SK-N-SH treated with all-trans-retinoic acid at 6 μM for 48 hours (cell line): ENCODE data around the gene TEAD3.

ENCODE experiments used
- ARNTL ChIP-seq: fragments of 450-650 bp; formaldehyde crosslinking; IDR thresholded peaks from 2 replicates; pipeline ENCODE4 v1.5.0; 2020; ENCODE audit warnings: low read depth, mild to moderate bottlenecking, moderate library complexity, borderline replicate concordance
- CSRNP3 ChIP-seq: fragments of 250-450 bp; sonication (Bioruptor Pico); IDR thresholded peaks from 2 replicates; pipeline ENCODE4 v1.5.1; 2021; ENCODE audit warnings: mild to moderate bottlenecking, moderate library complexity
- ISL1 ChIP-seq: fragments of 250-450 bp; sonication (Bioruptor Pico); IDR thresholded peaks from 2 replicates; pipeline ENCODE4 v2.1.2; 2022; ENCODE audit warnings: mild to moderate bottlenecking, moderate library complexity
- OSR1 ChIP-seq: fragments of 250-450 bp; sonication (Bioruptor Pico); IDR thresholded peaks from 2 replicates; pipeline ENCODE4 v1.8.0; 2022; ENCODE audit warnings: moderate library complexity, mild to moderate bottlenecking, inconsistent platforms
- POU6F1 ChIP-seq: fragments of 250-450 bp; sonication (Bioruptor Pico); IDR thresholded peaks from 2 replicates; pipeline ENCODE4 v1.8.0; 2021; ENCODE audit warnings: low read depth, mild to moderate bottlenecking, moderate library complexity, borderline replicate concordance
- PPARA ChIP-seq: fragments of 250-450 bp; sonication (Bioruptor Pico); IDR thresholded peaks from 2 replicates; pipeline ENCODE4 v1.5.0; 2020; ENCODE audit warnings: mild to moderate bottlenecking, borderline replicate concordance
- RARB ChIP-seq: fragments of 250-450 bp; sonication (Bioruptor Pico); IDR thresholded peaks from 2 replicates; pipeline ENCODE4 v1.8.0; 2021; ENCODE audit warnings: mild to moderate bottlenecking, moderate library complexity
- TCF4 ChIP-seq: fragments of 250-450 bp; sonication (Bioruptor Pico); IDR thresholded peaks from 2 replicates; pipeline ENCODE4 v1.8.0; 2021; ENCODE audit warnings: mild to moderate bottlenecking, moderate library complexity, borderline replicate concordance
- TOX ChIP-seq: fragments of 250-450 bp; sonication (Bioruptor Pico); IDR thresholded peaks from 2 replicates; pipeline ENCODE4 v1.8.0; 2021; ENCODE audit warnings: mild to moderate bottlenecking, moderate library complexity, borderline replicate concordance
- ZFP3 ChIP-seq: fragments of 250-450 bp; sonication (Bioruptor Pico); IDR thresholded peaks from 2 replicates; pipeline ENCODE4 v1.5.0; 2020; ENCODE audit warnings: mild to moderate bottlenecking, moderate library complexity
- ZFP30 ChIP-seq: fragments of 450-650 bp; formaldehyde crosslinking; IDR thresholded peaks from 2 replicates; pipeline ENCODE4 v1.5.0; 2022; ENCODE audit warnings: mild to moderate bottlenecking, moderate library complexity
- ZNF565 ChIP-seq: fragments of 450-650 bp; formaldehyde crosslinking; conservative IDR thresholded peaks from 2 replicates; pipeline ENCODE4 v1.5.0; 2020; ENCODE audit warnings: low read depth, mild to moderate bottlenecking, moderate library complexity
- TF ChIP-seq, protein P1 (sequence below): fragments of 250-450 bp; sonication (Bioruptor Pico); IDR thresholded peaks from 2 replicates; pipeline ENCODE4 v1.8.0; 2020; ENCODE audit warnings: mild to moderate bottlenecking, moderate library complexity, borderline replicate concordance
- TF ChIP-seq, protein P2 (sequence below): fragments of 250-450 bp; sonication (Bioruptor Pico); IDR thresholded peaks from 2 replicates; pipeline ENCODE4 v1.5.0; 2020; ENCODE audit warnings: mild to moderate bottlenecking, moderate library complexity

DNA sequence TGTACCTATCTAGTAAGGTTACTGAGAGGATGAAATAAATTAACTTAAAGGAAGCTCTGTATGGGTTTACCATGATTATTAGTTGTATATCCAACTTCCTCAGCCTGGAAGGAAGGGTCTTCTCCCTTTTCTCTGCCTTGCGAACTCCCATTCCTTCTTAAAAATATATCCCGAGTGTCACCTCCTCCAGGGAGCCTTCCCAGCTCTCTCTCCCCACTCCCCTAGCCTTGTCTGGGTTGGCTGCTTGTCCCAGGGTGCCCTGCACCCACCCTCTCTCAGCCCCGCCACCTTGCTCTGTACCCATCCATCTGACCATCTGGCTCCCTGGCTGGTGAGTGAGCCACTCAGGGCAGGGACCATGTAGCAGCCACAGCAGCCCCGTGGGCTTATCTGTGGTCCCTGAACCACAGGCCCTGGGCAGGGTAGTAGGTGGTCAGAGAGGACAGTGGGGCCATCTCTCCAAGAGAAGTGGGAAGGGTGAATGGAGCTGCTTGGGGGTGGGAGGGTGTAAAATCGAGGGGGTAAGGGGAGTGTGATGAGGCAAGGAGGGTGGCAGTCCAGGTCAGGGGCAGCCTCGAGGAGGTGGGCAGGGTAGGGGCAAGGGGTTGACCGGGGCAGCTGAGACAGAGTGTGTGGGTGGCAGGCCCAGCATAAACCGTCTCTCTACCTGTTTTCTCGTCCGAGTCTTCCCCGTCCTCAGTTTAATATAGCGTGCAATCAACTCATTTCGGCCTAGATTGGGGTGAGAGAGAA lies 12.8 kb downstream of the TEAD3 start:
- TF ChIP-seq ISL1 (CRISPR knock-in tag) (no peak), ARNTL (no peak), RARB (CRISPR knock-in tag) (no peak), TOX (no peak), OSR1 (CRISPR knock-in tag) (no peak), ZFP30 (CRISPR knock-in tag) (no peak), PPARA (no peak), CSRNP3 (CRISPR knock-in tag) (no peak), TCF4 (no peak), ZNF565 (CRISPR knock-in tag) (no peak), POU6F1 (CRISPR knock-in tag) (no peak), ZFP3 (CRISPR knock-in tag) (no peak)
- TF ChIP-seq, protein P1, sequence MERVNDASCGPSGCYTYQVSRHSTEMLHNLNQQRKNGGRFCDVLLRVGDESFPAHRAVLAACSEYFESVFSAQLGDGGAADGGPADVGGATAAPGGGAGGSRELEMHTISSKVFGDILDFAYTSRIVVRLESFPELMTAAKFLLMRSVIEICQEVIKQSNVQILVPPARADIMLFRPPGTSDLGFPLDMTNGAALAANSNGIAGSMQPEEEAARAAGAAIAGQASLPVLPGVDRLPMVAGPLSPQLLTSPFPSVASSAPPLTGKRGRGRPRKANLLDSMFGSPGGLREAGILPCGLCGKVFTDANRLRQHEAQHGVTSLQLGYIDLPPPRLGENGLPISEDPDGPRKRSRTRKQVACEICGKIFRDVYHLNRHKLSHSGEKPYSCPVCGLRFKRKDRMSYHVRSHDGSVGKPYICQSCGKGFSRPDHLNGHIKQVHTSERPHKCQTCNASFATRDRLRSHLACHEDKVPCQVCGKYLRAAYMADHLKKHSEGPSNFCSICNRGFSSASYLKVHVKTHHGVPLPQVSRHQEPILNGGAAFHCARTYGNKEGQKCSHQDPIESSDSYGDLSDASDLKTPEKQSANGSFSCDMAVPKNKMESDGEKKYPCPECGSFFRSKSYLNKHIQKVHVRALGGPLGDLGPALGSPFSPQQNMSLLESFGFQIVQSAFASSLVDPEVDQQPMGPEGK (CRISPR knock-in tag), result no peak
- TF ChIP-seq, protein P2, sequence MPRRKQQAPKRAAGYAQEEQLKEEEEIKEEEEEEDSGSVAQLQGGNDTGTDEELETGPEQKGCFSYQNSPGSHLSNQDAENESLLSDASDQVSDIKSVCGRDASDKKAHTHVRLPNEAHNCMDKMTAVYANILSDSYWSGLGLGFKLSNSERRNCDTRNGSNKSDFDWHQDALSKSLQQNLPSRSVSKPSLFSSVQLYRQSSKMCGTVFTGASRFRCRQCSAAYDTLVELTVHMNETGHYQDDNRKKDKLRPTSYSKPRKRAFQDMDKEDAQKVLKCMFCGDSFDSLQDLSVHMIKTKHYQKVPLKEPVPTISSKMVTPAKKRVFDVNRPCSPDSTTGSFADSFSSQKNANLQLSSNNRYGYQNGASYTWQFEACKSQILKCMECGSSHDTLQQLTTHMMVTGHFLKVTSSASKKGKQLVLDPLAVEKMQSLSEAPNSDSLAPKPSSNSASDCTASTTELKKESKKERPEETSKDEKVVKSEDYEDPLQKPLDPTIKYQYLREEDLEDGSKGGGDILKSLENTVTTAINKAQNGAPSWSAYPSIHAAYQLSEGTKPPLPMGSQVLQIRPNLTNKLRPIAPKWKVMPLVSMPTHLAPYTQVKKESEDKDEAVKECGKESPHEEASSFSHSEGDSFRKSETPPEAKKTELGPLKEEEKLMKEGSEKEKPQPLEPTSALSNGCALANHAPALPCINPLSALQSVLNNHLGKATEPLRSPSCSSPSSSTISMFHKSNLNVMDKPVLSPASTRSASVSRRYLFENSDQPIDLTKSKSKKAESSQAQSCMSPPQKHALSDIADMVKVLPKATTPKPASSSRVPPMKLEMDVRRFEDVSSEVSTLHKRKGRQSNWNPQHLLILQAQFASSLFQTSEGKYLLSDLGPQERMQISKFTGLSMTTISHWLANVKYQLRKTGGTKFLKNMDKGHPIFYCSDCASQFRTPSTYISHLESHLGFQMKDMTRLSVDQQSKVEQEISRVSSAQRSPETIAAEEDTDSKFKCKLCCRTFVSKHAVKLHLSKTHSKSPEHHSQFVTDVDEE, result no peak
